ENCODE results near the gene CARNS1. TPM values are rescaled to one million over a fixed set of nuclear protein-coding genes. Genes with fewer than 3 reads are reported as not detected.

Gene CARNS1
- total and polyA plus RNA-seq, 2 of the 13 experiments (the other 11 are each of a cell fraction or from before 2014, with no cell fraction given), result not detected

DNA sequence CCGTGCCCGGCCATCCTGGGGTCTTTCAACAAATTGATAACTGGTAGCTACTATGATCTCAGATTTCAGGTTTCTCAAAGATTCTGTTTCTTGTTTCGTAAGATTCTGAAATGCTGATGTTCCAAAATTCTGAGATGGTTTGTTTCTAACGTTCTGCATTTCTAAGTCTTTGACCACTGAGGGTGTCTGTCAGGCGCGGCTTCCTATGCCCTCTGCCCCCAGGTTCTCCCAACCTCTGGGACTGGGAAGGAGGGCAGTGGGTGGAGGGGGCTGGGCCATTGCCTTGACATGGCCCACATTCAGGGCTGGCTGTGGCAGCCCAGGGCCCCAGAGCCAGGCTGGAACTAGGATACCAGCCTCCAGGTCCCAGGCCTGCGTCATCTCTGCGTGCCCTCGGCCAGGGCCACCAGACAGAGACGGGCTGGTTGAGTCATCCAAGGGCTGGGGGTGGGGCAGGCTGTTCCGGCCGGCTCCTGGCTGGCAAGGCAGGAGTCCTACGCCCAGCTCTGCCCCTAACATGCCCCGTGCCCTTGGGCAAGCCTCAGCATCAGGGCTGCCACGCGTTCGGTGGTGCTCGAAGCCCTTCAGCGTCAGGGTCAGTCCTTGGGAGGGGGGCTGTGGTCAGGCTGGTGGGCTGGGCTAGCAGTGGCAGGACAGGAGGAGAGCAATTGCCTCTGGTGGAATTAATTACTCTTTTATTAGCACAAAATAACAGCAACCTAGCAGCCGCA lies 48.4 kb downstream of the CARNS1 start (continued):
- TF ChIP-seq, protein P1, sequence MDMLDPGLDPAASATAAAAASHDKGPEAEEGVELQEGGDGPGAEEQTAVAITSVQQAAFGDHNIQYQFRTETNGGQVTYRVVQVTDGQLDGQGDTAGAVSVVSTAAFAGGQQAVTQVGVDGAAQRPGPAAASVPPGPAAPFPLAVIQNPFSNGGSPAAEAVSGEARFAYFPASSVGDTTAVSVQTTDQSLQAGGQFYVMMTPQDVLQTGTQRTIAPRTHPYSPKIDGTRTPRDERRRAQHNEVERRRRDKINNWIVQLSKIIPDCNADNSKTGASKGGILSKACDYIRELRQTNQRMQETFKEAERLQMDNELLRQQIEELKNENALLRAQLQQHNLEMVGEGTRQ (IDR thresholded peaks at IDR 0.05; ENCODE audit: low read depth, low read length), result no peak
- TF ChIP-seq, protein P1 (CRISPR knock-in tag; IDR thresholded peaks at IDR 0.05; ENCODE audit: borderline replicate concordance), result no peak
- TF ChIP-seq ZNF101 (CRISPR knock-in tag; IDR thresholded peaks at IDR 0.05; ENCODE audit: borderline replicate concordance, low read depth) (no peak), ZBTB25 (CRISPR knock-in tag; IDR thresholded peaks at IDR 0.05) (no peak), KLF16 (CRISPR knock-in tag; IDR thresholded peaks at IDR 0.05) (0 out of 4 replicates have a peak, but pooled peaks of 1 of the 2 experiments have one; percentile 59), SP140L (CRISPR knock-in tag; IDR thresholded peaks at IDR 0.05; ENCODE audit: borderline replicate concordance) (no peak), ZNF747 (CRISPR knock-in tag; IDR thresholded peaks at IDR 0.05; ENCODE audit: borderline replicate concordance) (no peak), HNRNPL (IDR thresholded peaks at IDR 0.05; ENCODE audit: low read depth, low read length) (peak; percentile 97), ZNF225 (CRISPR knock-in tag; IDR thresholded peaks at IDR 0.05) (no peak), ZNF512B (CRISPR knock-in tag; IDR thresholded peaks at IDR 0.05; ENCODE audit: borderline replicate concordance) (no peak), PITX1 (CRISPR knock-in tag; IDR thresholded peaks at IDR 0.05) (no peak), POGK (CRISPR knock-in tag; conservative IDR thresholded peaks at IDR 0.05) (0 out of 2 replicates have a peak, but pooled peaks have one; percentile 8), ZNF549 (CRISPR knock-in tag; IDR thresholded peaks at IDR 0.05) (no peak), RFXANK (CRISPR knock-in tag; IDR thresholded peaks at IDR 0.05) (no peak), PPARG (CRISPR knock-in tag; conservative IDR thresholded peaks at IDR 0.05) (no peak), GATA4 (IDR thresholded peaks at IDR 0.05; ENCODE audit: borderline replicate concordance, low read depth) (no peak), ZSCAN22 (CRISPR knock-in tag; IDR thresholded peaks at IDR 0.05) (no peak), ZNF652 (CRISPR knock-in tag; IDR thresholded peaks at IDR 0.05; ENCODE audit: borderline replicate concordance, low read depth) (no peak), SMARCE1 (IDR thresholded peaks at IDR 0.05; ENCODE audit: borderline replicate concordance) (no peak), HOXD1 (CRISPR knock-in tag; IDR thresholded peaks at IDR 0.05) (no peak), AKAP8 (CRISPR knock-in tag; IDR thresholded peaks at IDR 0.05) (no peak; the same call in 1 of the 2 replicates), MIXL1 (CRISPR knock-in tag; IDR thresholded peaks at IDR 0.05) (peak; percentile 7; the same call in 1 of the 2 replicates)
